NCI-H2029 (cell line): ENCODE results near the gene FBH1.
"Not testable (repeated sequence)": the region's sequence is repeated elsewhere in the genome, so short reads cannot be mapped to it uniquely, and the experiment has no call there.

Source experiments
- DNase-seq: peaks from one replicate; lab custom pipeline; 2025; lab: John Stamatoyannopoulos, UW

FBH1 gene

DNA sequence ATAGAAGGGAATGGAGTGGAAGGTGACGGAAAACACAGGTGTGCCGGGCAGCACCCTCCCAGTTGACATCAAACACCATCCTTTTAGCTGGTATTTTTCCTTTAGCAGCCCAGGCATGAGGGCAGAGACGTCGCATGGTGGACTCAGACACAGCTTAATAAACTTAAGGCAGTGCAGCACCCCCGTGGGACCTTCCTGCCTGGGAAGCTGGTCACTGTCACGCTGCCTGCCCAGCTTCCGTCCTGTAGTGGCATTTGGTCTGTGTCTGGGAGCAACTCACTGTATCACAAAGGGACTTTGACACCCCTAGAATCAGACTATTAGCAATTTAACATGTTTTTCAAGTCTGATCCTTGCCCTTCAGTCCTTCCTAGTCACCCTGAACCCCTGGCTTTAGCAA is 51.5 kb downstream of the FBH1 start:
- DNase-seq, result no peak

DNA sequence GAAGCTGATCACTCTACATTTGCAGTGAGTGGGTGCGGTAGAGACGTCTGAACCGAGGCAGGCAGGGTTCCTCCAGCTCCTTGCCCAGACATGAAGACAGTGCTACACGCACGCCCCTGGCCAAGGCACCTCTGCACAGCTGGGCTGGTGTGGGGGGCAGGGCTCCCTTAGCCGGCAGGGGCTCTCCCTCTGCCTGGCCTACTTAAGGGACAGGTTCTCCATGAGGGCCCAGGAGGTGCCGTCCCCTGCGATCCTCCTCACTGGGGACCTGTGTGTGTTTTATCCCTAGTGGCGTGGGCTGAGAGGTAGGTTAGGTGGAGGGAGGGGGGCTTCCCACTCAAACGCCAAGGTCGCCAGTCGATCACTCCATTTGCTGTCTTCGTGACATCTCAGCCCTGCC is 52.0 kb downstream of the FBH1 start:
- no peak for DNase-seq

DNA sequence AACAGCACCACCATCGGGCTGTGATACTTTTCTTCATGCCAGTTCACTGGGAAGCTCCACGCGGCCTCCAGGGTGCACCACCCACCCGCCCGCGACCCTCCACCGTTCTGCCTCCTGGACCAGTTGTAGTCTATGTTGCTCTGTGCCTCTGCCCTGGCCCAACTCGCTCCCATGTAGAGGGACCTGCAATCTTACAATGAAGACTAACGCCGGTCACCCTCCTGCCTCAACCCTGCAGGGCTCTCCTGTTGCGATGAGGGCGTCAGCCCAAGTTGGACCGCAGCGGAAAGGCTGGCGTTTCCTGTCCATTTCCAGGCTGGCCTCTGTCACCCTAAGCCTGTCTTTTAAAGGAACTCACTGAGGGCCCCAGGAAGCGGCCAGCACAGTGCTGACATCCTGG is 52.4 kb downstream of the FBH1 start:
- DNase-seq, result no peak

DNA sequence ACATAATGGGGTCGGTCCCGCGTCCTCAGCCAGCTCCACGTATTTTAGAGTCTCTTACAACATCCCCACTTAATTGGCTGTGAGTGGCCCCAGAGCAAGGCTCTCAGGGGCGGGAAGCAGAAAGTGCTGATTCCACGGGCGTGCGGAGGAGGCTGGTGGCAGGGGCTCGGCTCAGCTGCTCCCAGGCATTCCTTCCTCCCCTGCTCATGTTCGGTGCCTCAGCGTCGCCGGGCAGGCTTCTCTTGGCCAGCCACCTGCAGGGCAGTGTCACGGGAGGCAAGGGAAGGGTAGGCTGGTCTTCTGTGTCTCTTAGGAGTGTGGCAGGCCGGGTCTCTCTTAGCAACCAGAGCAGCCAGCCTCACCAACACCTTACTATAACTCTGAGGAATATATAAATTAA is 53.5 kb downstream of the FBH1 start:
- DNase-seq, result no peak

DNA sequence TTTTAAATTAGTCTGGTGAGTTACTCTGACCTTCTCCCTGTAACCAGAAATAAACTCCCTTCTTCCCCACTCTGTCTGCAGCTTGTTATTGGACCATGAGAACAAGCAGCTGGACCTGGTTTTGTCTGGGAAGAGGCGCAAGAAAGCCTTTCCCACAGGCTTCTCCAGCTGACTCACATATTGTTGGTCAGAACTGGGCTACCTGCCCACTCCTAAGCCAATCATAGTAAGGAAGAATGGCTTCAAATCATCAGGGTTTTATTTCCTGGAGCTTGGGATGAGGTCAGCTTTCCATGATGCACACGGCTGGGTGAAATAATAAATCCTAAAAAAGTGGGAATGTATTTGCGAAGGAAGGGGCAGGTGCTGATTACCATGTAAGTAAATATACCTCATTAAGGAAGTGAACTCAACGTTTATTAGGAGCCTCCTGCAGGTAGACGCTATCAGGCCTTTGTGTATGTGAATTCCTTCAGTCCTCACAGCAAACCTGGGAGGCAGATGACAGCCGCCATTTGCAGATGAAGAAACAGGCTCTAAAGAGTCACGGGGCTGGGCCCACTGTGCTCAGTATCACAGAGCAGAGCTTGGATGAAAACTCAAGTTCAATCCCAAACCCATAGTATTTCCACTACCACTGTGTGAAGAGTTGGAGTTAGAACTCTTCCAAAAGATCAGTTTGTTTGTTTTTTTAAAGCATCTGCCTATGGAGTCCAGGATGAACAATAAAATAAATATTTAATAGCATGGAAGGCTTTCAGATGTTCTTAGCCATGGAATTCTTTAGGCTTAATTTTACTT is 54.5 kb downstream of the FBH1 start:
- peak; percentile 82 for DNase-seq

DNA sequence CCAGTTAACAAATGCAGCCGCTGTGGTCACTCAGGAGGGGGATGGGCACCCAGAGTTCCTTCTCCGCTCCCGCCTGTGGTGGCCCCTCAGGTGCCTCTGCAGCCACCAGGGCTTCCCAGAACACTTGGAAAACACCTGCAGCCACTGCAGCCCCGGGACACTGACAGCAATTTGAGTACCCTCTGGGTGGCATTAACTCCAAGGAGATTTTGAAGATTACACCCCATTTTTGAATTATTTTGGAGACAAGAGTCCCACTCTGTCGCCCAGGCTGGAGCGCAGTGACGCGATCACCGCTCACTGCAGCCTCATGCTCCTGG is 55.1 kb downstream of the FBH1 start:
- no peak for DNase-seq

DNA sequence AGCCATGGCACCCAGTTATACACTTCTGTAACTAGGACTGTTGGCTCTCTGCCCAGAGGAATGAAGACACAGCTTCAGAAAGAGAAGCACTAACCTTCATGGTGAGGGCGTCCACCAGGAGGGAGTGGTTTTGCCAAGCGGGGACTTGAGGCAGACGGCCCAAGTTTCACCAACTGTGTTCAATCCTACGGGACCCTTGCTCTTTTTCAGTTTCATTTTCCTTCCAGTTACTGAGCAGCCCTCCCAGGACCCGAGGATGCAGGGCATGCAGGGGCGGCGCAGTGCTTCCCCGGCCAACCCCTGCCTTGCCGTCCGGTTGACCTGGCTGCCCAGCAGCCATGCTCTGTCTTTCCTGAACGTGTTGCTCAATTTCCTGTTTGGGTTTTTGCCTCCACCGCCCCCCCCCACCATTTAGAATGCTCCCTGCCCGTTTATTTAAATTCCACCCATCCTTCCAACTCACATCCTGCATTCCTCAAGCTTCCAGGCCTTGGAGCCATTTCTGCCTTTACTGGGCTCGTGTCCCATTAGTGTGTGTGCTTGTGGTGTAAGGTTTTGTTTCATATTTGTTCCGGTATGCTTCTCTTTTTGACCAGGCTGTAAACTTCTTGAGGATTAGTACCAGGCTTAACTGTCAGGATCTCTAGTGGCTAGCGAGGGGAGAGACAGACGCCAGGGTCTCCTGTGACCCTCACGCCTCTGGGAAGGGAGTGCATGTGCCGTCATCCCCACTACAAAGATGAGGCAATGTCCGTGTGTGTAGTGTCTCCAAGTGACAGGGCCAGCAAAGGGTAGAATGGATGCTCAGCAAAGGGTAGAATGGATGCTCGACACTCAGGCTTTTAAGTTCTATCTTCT is 55.7 kb downstream of the FBH1 start:
- no peak for DNase-seq

DNA sequence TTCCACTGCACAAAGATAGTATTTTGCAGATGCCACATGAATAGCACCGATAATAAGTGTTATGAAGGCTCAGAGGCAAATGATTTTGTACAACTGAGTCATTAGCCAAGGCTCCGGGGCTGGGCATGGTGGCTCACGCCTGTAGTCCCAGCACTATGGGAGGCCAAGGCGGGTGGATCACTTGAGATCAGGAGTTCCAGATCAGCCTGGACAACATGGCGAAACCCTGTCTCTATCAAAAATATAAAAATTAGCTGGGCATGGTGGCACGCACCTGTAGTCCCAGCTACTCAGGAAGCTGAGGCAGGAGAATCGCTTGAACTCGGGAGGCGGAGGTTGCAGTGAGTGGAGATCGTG is 56.4 kb downstream of the FBH1 start:
- not testable (repeated sequence) for DNase-seq

DNA sequence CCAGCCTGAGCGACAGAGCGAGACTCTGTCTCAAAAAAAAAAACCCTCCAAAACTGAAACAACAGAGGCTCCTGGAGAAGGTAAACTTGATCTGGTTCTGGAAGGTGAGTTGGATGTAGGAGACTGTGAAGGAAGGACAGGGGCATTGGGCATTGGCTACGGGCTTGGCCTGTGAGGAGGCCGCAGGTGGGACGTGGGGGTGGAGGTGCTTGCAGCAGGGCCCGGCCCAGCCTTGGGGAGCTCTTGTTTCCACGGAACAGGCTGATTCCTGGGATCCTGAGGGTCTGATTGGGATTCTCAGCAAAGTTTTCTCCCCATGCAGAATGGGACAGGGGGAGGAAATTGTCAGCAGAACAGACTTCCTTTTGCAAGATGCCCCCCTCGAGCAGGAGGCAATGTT is 56.7 kb downstream of the FBH1 start:
- DNase-seq, result no peak

DNA sequence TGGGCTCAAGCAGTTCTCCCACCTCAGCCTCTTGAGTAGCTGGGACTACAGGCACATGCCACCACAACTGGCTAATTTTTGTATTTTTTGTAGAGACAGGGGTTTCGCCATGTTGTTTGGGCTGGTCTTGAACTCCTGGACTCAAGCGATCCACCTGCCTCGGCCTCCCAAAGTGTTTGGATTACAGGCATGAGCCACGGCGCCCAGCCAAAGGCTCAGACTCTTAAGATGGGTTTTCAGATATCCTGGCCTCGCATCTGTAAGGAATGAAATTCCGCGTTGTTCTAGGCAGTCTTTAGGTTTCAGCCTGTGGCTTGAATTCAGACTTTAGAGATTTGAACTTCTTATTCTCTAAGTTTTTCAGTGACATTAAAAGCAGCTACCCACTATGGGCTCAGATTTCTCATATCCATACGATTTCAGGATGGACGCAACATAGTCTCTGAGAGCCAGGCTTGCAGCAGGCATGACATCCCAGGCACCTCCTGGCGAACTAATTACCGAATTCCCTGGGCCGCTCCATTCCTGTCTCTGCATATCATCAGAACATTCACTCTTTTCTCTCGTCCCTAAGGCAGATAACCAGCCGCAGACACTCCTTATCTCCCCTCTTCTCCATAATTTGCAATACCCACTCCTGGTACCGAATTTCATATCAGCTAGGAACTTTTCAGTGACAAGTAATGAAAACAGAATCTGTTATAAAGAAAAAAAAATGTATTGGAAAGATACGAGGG is 57.6 kb downstream of the FBH1 start:
- no peak for DNase-seq

DNA sequence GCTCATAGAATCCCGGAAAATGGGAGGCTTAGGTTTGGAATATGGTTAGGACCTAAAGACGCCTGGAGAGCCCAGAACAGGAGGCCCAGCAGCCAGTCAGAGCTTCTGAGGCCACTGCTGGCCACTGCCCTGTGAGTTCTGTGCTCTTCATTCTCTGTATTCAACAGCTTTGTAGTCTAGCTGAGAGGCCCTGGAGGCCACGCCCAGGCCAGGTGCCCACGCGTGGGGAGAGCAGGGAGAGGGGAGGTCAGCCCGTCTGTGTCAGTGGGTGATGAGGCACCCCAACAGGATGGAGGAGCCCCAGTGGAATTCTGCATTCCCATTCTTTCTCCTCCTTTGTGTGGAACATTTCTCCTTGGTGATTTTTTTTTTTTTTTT is 58.2 kb downstream of the FBH1 start:
- no peak for DNase-seq

DNA sequence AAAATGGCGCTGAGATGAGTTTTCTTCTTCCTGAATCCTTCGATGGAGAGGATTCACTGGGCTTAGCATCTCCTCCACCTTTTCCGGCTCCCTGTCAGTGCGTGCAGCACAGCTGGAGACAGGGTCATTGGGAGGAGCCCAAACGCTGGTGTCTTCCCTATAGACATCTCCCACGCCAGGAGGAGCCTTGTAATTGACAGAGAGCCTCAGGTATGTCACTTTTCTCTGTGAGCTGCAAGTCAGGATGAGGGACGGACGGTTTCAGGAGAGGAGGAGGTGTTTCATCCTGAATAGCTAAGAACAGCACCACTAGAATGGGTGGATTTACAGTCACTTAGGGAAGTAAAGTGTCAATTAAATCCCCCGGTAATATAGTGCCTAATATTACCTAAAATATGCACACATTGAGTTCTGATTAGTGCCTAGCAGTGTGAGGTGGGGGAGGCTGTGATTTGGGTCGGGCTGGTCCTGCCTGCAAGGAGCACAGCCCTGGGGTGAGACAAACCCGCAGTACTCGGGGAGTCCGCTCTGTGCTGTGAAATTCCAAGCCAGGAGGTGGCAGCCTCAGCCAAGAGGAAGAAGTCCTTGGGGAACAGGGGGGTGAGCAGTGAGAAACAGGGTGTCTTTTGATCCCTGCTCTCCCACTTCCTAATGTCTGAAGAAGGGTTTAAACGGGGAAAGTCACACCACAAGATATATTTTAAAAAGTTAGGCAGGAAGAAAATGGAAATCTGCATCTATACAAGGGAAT is 59.1 kb downstream of the FBH1 start:
- DNase-seq, result no peak

DNA sequence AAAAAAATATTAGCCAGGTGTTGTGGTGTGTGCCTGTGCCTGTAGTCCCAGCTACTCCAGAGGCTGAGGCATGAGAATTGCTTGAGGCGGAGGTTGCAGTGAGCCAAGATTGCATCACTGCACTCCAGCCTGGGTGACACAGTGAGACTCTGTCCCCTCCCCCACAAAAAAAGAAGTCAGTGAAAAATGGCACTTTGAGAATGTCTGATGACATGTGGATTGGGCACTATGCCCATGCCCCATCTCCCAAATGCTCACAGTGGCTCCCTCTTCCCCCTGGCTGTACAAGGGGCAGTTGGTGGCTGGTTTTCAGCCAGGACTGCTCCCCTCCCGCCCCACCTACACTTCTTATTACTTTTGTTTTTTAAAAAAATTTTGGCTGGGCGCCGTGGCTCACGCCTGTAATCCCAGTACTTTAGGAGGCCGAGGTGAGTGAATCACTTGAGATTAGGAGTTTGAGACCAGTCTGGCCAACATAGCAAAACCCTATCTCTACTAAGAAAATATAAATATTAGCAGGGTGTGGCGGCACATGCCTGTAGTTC is 61.2 kb downstream of the FBH1 start:
- DNase-seq, result peak; percentile 2

DNA sequence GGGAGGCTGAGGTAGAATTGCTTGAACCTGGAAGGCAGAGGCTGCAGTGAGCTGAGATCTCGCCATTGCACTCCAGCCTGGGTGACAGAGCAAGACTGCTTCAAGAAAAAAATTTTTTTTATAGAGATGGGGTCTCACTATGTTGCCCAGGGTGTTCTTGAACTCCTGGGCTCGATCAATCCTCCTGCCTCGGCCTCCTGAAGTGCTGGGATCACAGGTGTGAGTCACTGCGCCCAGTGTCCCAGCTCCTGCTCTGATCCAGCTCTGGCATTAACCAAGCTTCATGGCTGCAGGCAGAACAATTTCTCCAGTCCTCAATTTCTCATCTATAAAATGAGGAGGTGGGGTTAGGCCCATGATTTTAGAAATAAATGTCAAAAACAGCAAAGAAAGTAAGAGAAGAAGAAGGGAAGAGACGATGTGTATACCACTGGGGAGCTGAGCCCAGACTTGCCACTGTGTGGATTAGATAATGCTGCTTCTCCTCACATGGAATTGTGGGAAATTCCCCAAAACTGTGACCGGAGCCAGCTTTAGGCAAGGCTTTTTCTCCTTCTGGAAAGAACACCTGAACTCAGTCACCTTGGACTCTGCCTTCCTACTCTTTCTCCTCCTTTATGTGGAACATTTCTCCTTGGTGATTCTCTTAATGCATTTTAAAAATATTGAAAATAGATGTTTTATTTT is 61.8 kb downstream of the FBH1 start:
- DNase-seq, result no peak

DNA sequence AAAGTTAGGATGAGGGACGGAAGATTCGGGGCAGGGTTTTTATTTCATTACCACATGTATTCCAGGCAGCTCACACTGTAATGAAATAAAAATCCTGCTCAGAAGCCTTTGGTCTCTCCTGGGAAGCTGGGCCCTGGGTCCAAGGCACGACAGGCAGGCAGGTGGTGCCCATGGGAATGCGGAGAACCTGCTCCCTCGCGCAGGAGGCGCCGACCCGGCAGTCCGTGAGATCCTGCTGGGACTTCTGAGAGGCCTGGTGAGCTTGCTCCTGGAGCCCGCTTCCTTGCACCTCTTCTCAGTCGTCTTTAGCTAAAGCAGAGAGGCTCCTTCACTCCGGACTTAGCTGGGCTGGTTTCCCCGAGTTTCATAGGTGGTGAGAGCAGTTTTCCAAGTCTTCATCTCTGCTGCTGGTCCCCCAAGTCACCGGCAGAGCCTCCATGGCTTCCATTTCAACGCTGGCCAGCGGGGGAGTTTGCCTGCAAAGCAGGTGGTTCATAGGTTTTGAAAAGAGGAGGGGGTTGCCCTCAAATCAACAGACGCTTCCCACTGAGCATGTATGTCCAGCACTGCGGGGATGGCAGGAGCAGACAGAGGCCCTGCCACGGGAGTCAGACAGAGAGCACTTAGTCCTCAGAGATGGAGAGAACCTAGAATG is 62.8 kb downstream of the FBH1 start:
- DNase-seq, result no peak

DNA sequence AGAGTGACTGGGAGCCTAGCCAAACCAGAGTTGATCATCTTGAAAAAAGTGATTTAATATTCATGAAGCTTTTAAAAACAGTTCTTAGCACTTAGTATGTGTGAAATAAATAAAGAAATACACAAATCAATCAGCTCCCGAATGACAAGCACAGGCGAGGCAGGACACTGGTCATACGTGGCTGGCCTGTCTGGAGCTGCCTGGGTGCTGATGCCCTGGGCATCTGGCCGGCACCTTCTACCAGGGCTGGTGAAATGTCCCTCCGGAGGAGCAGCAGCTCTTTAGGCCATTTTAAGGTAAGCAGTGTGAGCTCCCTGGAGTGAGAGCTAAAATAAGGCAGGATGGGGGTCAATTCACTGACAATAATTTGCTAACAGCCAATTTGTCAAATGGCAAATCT is 63.6 kb downstream of the FBH1 start:
- DNase-seq, result no peak

DNA sequence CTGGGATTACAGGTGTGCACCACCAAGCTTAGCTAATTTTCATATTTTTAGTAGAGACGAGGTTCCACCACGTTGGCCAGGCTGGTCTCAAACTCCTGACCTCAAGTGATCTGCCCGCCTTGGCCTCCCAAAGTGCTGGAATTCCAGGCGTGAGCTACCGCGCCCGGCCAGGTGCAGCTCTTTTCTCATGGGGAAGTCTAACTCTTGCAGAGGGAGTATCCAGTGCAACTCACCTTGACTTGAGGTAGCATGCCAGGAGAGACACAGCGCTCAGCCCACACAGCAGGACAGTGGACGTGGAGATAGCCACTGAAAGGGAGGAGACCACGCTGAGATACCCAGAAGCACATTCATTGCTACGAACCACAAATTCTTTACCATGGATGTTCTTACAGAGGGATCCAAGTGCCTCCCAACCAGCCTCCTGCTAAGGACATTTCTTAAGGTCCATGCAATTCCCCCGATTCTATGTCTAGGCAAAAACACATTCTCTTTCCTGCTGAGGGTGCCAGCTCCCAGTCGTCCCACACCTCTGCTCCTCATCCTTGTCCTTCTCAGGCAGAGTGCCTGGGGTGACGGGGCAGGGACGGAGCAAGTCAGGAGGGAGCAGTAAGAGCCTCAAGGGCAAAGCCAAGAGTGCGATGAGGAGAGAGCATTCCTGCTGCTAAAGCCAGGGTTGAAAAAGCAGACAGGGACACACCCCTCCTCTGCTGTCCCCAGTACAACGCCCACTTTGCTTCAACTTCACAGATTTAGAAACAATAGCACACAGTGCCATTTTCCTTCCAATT is 66.3 kb downstream of the FBH1 start:
- DNase-seq, result no peak

DNA sequence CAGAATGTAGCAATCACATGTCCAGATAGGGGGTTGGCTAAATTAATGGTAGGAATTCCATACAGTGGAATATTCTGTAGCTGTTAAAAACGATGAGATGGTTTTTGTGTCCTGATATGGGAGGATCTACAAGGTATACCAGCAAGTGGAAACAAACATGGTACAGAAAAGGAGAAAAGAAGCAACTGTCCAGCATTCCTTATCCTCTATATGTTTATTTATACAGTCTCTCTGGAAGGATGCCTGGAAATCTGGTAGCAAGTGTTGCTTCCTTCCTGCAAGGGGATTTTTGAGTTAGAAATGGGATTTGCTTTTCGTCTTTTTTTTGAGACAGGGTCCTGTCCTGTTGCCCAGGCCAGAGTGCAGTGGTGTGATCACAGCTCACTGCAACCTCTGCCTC is 68.0 kb downstream of the FBH1 start:
- no peak for DNase-seq

DNA sequence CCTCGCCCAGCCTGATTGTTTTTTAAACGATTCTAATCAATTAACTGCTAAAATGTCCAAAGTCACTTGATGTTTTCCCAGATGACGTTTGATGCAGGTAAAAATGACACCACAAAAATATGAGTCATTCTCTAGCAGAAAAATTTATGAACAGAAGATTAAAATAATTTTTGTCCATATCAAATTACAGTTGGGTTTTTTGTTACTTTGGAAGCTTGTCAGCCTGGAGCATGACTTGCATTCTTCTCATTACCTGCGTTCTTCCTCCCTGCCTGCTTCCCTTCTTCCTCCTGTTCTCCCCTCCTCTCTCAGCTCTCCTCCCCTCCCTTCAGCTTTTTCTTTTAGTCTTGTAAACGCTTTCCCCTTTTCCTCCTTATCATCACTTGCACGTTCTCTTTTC is 68.6 kb downstream of the FBH1 start:
- no peak for DNase-seq

DNA sequence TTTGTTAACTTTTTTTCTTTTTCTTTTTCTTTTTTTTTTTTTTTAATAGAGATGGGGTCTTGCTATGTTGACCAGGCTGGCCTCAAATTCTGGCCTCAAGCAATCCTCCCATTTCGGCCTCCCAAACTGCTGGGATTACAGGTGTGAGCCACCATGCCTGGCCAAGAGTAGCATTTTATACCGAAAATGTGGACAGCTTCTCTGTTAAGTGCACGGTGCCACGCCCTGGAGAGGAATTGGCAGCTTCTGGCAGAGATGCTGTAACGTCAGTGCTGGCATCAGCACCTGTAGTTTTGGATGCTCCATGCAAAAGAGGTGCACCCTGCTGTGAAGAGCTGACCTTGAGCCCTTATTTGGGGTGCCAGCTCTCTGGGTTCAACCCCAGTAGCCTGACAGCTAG is 69.1 kb downstream of the FBH1 start:
- no peak for DNase-seq
